GM19372 (cell line): Measurements from ENCODE around the gene TENM3.

ENCODE experiments used
- ATAC-seq: cut with Tn5 transposase; IDR thresholded peaks from one replicate; pipeline ENCODE4 v1.9.1; 2021; ENCODE audit warnings: mild to moderate bottlenecking, low read depth, moderate library complexity; ENCODE audit not compliant: unreplicated experiment

Gene TENM3

GRCh38 chr4:182493377-182493776 is 250.2 kb downstream of the TENM3 start:
- ATAC-seq = no peak

GRCh38 chr4:182494103-182494502 is 250.9 kb downstream of the TENM3 start:
- peak; percentile 55 for ATAC-seq

- no peak for ATAC-seq
Measured at GRCh38 chr4:182495031-182495430, 251.8 kb downstream of the TENM3 start.

- no peak for ATAC-seq
Measured at GRCh38 chr4:182495645-182496385, 252.6 kb downstream of the TENM3 start.

GRCh38 chr4:182496408-182496807 is 253.2 kb downstream of the TENM3 start:
- no peak for ATAC-seq

- no peak for ATAC-seq
Measured at GRCh38 chr4:182502064-182502463, 258.9 kb downstream of the TENM3 start.

GRCh38 chr4:182504463-182504862 is 261.3 kb downstream of the TENM3 start:
- ATAC-seq = no peak

- no peak for ATAC-seq
Measured at GRCh38 chr4:182507805-182508204, 264.6 kb downstream of the TENM3 start.

- no peak for ATAC-seq
Measured at GRCh38 chr4:182510836-182511235, 267.6 kb downstream of the TENM3 start.

- ATAC-seq = peak; percentile 83
Measured at GRCh38 chr4:182513587-182514291, 270.5 kb downstream of the TENM3 start.

- no peak for ATAC-seq
Measured at GRCh38 chr4:182518421-182518820, 275.2 kb downstream of the TENM3 start.

GRCh38 chr4:182519528-182519927 is 276.3 kb downstream of the TENM3 start:
- ATAC-seq = no peak

GRCh38 chr4:182521011-182521410 is 277.8 kb downstream of the TENM3 start:
- no peak for ATAC-seq

- no peak for ATAC-seq
Measured at GRCh38 chr4:182528819-182529218, 285.6 kb downstream of the TENM3 start.

- ATAC-seq = no peak
Measured at GRCh38 chr4:182530451-182530850, 287.2 kb downstream of the TENM3 start.

GRCh38 chr4:182531555-182532162 is 288.5 kb downstream of the TENM3 start:
- ATAC-seq = no peak

GRCh38 chr4:182532441-182532840 is 289.2 kb downstream of the TENM3 start:
- ATAC-seq = no peak

- no peak for ATAC-seq
Measured at GRCh38 chr4:182533964-182534363, 290.8 kb downstream of the TENM3 start.

- ATAC-seq = no peak
Measured at GRCh38 chr4:182536221-182536811, 293.1 kb downstream of the TENM3 start.

GRCh38 chr4:182537031-182537795 is 294.0 kb downstream of the TENM3 start:
- no peak for ATAC-seq
